Testis (tissue), 3 donors: ENCODE data around the gene ABHD17A. TPM values are rescaled to one million over a fixed set of nuclear protein-coding genes. Genes with fewer than 3 reads are reported as not detected.

Experiments used
- DNase-seq: peaks from one replicate; pipeline ENCODE4 v3.0.0-alpha.2; 2019
- H3K27ac ChIP-seq, 2 donors: fragments of 200-600 bp; sonication (generic); one replicate each; pipeline ENCODE4 v1.5.1; 2019
- H3K27me3 ChIP-seq: fragments of 200-600 bp; sonication (generic); one replicate; pipeline ENCODE4 v1.5.1; 2019
- H3K36me3 ChIP-seq: fragments of 200-600 bp; sonication (generic); one replicate; pipeline ENCODE4 v1.5.1; 2017; ENCODE audit warnings: low read depth; ENCODE audit errors: missing control alignments
- H3K4me1 ChIP-seq: fragments of 200-600 bp; sonication (generic); one replicate; pipeline ENCODE4 v1.5.1; 2019
- H3K4me3 ChIP-seq, 2 donors: fragments of 200-600 bp; sonication (generic); one replicate each; pipeline ENCODE4 v1.5.1; 2017 to 2019
- H3K9me3 ChIP-seq: fragments of 200-600 bp; sonication (generic); one replicate; pipeline ENCODE4 v1.5.1; 2017
- POLR2A ChIP-seq: fragments of 450-650 bp; IDR thresholded peaks from one replicate; pipeline ENCODE4 v1.6.1; 2017; ENCODE audit warnings: antibody characterized with exemption, mild to moderate bottlenecking, moderate library complexity
- WGBS, 2 donors: methylation state at CpG; one replicate each; pipeline ENCODE4 v1.1.5; 2018; 5-methylcytosine and 5-hydroxymethylcytosine counted together
- intact Hi-C: fragments of 100-400 bp; cut with DNase I; formaldehyde crosslinking; loops from one replicate; pipeline ENCODE4 v1.15.1; 2023; ENCODE audit warnings: low total_unique reads
- polyA plus RNA-seq: library from polyadenylated mRNA; stranded (reverse); fragments of 350-450 nt; fragmentation: Illumina TruSeq; extraction: RNeasy Lipid Tissue Mini Kit (QIAGEN cat#74804); gene quantifications from one replicate; pipeline ENCODE4 v1.2.3, GENCODE V29; 2014; ENCODE audit warnings: low read depth, low replicate concordance; ENCODE audit not compliant: insufficient read depth
- total RNA-seq, 2 donors: library from RNA; depleted of rRNA; stranded (reverse); fragments of >200 nt; gene quantifications; one replicate each; pipeline ENCODE4 v1.2.3, GENCODE V29; 2016
- TF ChIP-seq, protein P1 (sequence below), 3 experiments: fragments of 450-650 bp in 2 of 3; fragments of 200-600 bp in 1 of 3; sonication (generic) in 1 of 3; IDR thresholded peaks; one replicate each; pipeline ENCODE4 v1.5.1; 2016 to 2019; ENCODE audit warnings: antibody characterized with exemption in 3 of 3, mild to moderate bottlenecking in 2 of 3, moderate library complexity in 1 of 3

Gene ABHD17A
- total and polyA plus RNA-seq, 3 donors from 2014 or later: 51.1 to 140 (median 127) TPM

DNA sequence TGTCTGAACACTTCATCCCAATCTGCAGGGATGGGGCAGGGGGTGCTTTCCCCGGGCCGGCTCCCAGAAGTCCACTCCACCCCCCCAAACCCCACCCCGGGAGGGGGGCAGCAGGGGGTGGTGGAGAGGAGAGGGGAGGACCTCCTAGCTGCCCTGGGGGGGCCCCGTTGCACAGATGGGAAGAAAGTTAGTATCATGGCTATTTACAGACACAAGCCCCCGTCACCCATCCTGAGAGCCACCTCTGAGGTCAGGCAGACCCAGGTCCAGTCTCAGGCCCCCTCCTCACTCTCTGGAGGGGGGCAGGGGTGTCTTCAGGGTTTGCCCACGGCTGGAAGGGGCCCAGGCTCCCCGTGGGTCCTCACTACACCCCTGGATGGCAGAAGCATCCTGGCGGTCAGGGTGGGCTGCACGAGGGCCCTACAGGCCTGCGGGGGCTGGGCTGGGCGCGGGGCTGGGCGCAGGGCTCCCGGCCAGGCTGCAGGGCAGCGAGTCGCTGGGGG is 31.2 kb downstream of the ABHD17A start:
- no peak for TF ChIP-seq POLR2A
- TF ChIP-seq, protein P1, sequence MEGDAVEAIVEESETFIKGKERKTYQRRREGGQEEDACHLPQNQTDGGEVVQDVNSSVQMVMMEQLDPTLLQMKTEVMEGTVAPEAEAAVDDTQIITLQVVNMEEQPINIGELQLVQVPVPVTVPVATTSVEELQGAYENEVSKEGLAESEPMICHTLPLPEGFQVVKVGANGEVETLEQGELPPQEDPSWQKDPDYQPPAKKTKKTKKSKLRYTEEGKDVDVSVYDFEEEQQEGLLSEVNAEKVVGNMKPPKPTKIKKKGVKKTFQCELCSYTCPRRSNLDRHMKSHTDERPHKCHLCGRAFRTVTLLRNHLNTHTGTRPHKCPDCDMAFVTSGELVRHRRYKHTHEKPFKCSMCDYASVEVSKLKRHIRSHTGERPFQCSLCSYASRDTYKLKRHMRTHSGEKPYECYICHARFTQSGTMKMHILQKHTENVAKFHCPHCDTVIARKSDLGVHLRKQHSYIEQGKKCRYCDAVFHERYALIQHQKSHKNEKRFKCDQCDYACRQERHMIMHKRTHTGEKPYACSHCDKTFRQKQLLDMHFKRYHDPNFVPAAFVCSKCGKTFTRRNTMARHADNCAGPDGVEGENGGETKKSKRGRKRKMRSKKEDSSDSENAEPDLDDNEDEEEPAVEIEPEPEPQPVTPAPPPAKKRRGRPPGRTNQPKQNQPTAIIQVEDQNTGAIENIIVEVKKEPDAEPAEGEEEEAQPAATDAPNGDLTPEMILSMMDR (IDR thresholded peaks at IDR 0.05): no peak
- H3K27me3 ChIP-seq: no peaks in the 10 kb centered on the region
- WGBS, 2 donors: 65 to 86% methylated on average over 4 to 16 of the region's 16 CpGs
- H3K4me3 ChIP-seq: no peak overlapping the region
- DNase-seq: no peak
- intact Hi-C loops: no loop called here
- H3K36me3 ChIP-seq: no peaks in the 10 kb centered on the region
- peaks cover 54% of the 10 kb centered on the region for H3K4me1 ChIP-seq
- no peaks in the 10 kb centered on the region for H3K9me3 ChIP-seq
- peak overlapping the region in 1 of 2 donors; percentile 45 for H3K27ac ChIP-seq

DNA sequence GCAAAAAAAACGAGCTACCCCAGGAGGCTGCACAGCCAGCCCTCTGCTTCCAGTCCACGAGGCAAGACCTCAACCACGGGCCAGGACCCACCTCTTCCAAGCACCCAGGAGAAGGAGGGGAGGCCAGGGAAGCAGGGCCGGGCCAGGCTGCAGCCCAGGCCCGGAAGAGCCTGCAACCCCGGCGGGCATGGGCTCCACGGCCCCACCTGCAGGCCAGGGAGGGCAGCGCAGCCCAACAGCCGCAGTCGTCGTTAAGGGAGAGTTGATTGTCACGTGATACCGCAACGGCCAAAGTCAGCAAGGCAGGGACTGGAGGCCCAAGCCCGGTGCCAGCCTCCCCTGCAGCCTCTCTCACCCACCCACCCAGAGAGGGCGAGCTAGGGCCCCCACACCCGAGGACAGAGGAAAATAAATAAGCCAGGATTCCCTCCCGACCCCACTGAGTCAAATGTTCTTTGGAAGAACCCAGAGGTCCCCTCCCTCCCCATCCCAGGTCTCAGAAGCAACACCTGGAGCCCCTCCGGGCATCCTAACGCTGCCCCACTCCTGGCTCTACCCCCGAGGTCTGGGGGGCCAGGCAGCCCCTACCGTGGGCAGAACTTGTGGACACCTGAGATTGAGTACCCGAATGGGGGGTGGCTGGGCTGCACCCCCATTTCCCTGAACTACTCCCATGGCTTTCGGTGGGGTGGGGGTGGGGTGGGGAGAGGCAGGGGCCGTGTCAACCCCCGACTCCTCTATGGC is 31.8 kb downstream of the ABHD17A start:
- Histone ChIP-seq H3K27me3 (no peaks in the 10 kb centered on the region), H3K4me3 (no peak overlapping the region), H3K4me1 (peaks cover 51% of the 10 kb centered on the region), H3K36me3 (no peaks in the 10 kb centered on the region), H3K27ac (peak overlapping the region in 1 of 2 donors; percentile 45), H3K9me3 (no peaks in the 10 kb centered on the region)
- DNase-seq: peak; percentile 84
- intact Hi-C loops: no loop called here
- WGBS, 2 donors: 40 to 67% methylated on average over 13 to 27 of the region's 27 CpGs
- no peak for TF ChIP-seq POLR2A
- TF ChIP-seq, protein P1 (IDR thresholded peaks at IDR 0.05): peak; percentile 66 to 92 (median 90)

DNA sequence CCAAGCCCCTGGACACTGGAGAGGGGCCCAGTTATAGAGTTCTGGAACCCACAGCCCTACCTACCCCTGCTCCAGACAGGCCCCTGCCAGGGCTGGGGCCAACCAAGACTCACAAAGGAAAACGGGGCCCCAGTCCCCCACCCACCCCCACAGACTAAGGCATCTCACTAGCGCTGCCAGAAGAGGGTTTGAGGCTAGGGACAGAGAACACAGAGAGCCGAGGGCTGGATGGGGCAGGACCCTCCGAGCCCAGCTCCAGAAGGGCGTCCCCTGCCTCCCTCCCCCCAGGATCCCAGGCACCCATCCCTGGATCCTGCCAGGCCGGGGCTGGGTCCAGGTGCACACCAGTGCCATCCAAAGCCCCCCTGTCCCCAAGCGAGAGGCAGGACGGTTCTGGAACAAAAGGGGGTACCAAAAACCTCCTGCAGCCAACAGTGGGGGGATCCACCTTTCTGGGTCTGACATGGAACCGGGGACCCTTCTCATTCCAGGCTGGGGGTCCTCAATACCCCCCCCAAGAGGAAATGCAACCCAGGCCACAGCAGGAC is 32.6 kb downstream of the ABHD17A start:
- H3K9me3 ChIP-seq: no peaks in the 10 kb centered on the region
- intact Hi-C loops: no loop called here
- H3K4me3 ChIP-seq: no peak overlapping the region
- WGBS, 2 donors: 20 to 78% methylated on average over 3 to 9 of the region's 9 CpGs
- H3K27ac ChIP-seq: peak overlapping the region in 1 of 2 donors; percentile 19
- no peaks in the 10 kb centered on the region for H3K27me3 ChIP-seq
- TF ChIP-seq, protein P1 (IDR thresholded peaks at IDR 0.05): no peak
- no peak for TF ChIP-seq POLR2A
- H3K36me3 ChIP-seq: no peaks in the 10 kb centered on the region
- peaks cover 44% of the 10 kb centered on the region for H3K4me1 ChIP-seq
- DNase-seq: no peak

DNA sequence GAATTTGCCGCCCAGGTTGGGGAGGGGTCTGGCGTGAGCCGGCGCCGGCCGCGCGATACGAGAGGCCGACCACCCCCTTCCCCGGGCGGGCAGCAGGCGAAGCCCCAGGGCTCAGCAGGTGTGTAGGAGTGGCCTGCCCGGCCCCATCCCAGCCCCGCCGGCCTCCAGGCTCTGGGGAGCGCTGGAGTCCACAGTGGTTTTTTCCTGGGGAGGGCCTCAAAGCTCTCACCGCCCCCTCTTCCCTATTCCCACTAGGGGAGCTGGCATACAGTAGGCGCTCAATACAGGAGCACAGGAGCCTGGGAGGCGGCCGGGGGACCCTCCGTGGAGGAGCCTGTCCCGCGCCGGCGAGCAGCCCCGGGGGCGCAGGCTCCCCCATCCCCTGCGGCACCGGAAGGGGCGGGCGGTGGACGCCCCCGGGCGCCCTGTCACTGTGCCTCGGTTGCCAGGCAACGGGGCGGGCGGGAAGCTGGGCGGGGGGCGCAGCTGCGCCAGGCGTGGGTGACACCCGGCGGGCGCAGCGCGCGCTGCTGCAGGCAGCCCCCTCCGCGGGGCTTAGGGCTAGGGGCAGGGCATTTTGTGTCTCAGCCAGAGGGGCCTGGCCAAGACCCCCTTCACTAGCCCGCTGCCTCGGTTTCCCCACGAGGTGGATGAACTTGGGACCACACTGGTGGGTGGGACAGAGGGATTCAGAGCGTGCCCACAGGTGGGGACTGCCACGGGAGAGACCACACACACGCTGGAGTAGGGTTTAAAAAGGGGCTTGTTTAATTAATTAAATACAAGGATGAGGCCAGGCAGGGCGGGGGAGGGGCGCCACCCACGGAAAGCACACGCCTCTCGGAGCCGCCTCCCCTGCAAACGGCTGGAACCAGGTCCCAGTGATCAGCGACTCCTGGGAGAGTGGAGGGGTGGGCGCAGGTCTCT is 33.4 kb downstream of the ABHD17A start:
- H3K36me3 ChIP-seq: no peaks in the 10 kb centered on the region
- intact Hi-C loops: no loop called here
- H3K4me3 ChIP-seq: peak overlapping the region in 1 of 2 donors; percentile 44
- no peaks in the 10 kb centered on the region for H3K9me3 ChIP-seq
- no peak for DNase-seq
- H3K27me3 ChIP-seq: no peaks in the 10 kb centered on the region
- TF ChIP-seq, protein P1 (IDR thresholded peaks at IDR 0.05): no peak
- TF ChIP-seq POLR2A: no peak
- WGBS, 2 donors: 29 to 35% methylated on average over 21 to 62 of the region's 66 CpGs
- peak overlapping the region in 1 of 2 donors; percentile 19 for H3K27ac ChIP-seq
- peaks cover 44% of the 10 kb centered on the region for H3K4me1 ChIP-seq
